ENCODE results near the gene SPECC1.

- TF ChIP-seq CTCF (IDR thresholded peaks at IDR 0.05; ENCODE audit: insufficient read depth, low read depth, low read length): no peak
- no peak for TF ChIP-seq EZH2 (IDR thresholded peaks at IDR 0.05; ENCODE audit: insufficient read depth, low read length)
Observed at GRCh38 chr17:20127360-20128035, 118.3 kb downstream of the SPECC1 start.

Measured in astrocyte (in vitro differentiated cells and primary cell).